SK-N-SH treated with all-trans-retinoic acid at 6 μM for 48 hours (cell line): Measurements from ENCODE around the gene CNTRL.

ENCODE experiments used
- ARNTL ChIP-seq: fragments of 450-650 bp; formaldehyde crosslinking; IDR thresholded peaks from 2 replicates; pipeline ENCODE4 v1.5.0; 2020; ENCODE audit warnings: low read depth, mild to moderate bottlenecking, moderate library complexity, borderline replicate concordance
- CSDC2 ChIP-seq: fragments of 250-450 bp; sonication (Bioruptor Pico); IDR thresholded peaks from 2 replicates; pipeline ENCODE4 v1.5.0; 2020; ENCODE audit warnings: mild to moderate bottlenecking, moderate library complexity
- PATZ1 ChIP-seq: fragments of 250-450 bp; sonication (Bioruptor Pico); IDR thresholded peaks from 2 replicates; pipeline ENCODE4 v1.8.0; 2020; ENCODE audit warnings: mild to moderate bottlenecking, moderate library complexity, borderline replicate concordance
- RARB ChIP-seq: fragments of 250-450 bp; sonication (Bioruptor Pico); IDR thresholded peaks from 2 replicates; pipeline ENCODE4 v1.8.0; 2021; ENCODE audit warnings: mild to moderate bottlenecking, moderate library complexity
- SNAI2 ChIP-seq: fragments of 250-450 bp; sonication (Bioruptor Pico); IDR thresholded peaks from 2 replicates; pipeline ENCODE4 v1.5.0; 2020; ENCODE audit warnings: mild to moderate bottlenecking, moderate library complexity
- TCF4 ChIP-seq: fragments of 250-450 bp; sonication (Bioruptor Pico); IDR thresholded peaks from 2 replicates; pipeline ENCODE4 v1.8.0; 2021; ENCODE audit warnings: mild to moderate bottlenecking, moderate library complexity, borderline replicate concordance
- ZFP3 ChIP-seq: fragments of 250-450 bp; sonication (Bioruptor Pico); IDR thresholded peaks from 2 replicates; pipeline ENCODE4 v1.5.0; 2020; ENCODE audit warnings: mild to moderate bottlenecking, moderate library complexity
- ZNF565 ChIP-seq: fragments of 450-650 bp; formaldehyde crosslinking; conservative IDR thresholded peaks from 2 replicates; pipeline ENCODE4 v1.5.0; 2020; ENCODE audit warnings: low read depth, mild to moderate bottlenecking, moderate library complexity
- ZNF70 ChIP-seq: fragments of 450-650 bp; formaldehyde crosslinking; IDR thresholded peaks from 2 replicates; pipeline ENCODE4 v1.5.0; 2020; ENCODE audit warnings: mild to moderate bottlenecking, moderate library complexity
- ZNF8 ChIP-seq: fragments of 450-650 bp; formaldehyde crosslinking; IDR thresholded peaks from 2 replicates; pipeline ENCODE4 v1.5.0; 2020; ENCODE audit warnings: mild to moderate bottlenecking, moderate library complexity
- TF ChIP-seq, protein P1 (sequence below): fragments of 250-450 bp; sonication (Bioruptor Pico); IDR thresholded peaks from 2 replicates; pipeline ENCODE4 v1.8.0; 2021; ENCODE audit warnings: low read depth, mild to moderate bottlenecking, moderate library complexity, borderline replicate concordance

GRCh38 chr9:121115466-121115865, 40.7 kb downstream of the CNTRL start:
- TF ChIP-seq CSDC2 (no peak), ZNF565 (CRISPR knock-in tag) (no peak), ZNF8 (no peak), PATZ1 (no peak), ZFP3 (no peak), TCF4 (CRISPR knock-in tag) (no peak), RARB (no peak), SNAI2 (CRISPR knock-in tag) (no peak), ZNF70 (CRISPR knock-in tag) (no peak), ARNTL (no peak)
- TF ChIP-seq, protein P1, sequence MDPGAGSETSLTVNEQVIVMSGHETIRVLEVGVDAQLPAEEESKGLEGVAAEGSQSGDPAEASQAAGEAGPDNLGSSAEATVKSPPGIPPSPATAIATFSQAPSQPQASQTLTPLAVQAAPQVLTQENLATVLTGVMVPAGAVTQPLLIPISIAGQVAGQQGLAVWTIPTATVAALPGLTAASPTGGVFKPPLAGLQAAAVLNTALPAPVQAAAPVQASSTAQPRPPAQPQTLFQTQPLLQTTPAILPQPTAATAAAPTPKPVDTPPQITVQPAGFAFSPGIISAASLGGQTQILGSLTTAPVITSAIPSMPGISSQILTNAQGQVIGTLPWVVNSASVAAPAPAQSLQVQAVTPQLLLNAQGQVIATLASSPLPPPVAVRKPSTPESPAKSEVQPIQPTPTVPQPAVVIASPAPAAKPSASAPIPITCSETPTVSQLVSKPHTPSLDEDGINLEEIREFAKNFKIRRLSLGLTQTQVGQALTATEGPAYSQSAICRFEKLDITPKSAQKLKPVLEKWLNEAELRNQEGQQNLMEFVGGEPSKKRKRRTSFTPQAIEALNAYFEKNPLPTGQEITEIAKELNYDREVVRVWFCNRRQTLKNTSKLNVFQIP: no peak
